ENCODE measurements around the gene SGCD. TPM values are rescaled to one million over a fixed set of nuclear protein-coding genes. Genes with fewer than 3 reads are reported as not detected.

Gene SGCD
- total RNA-seq (2022; extraction: Qiagen RNA extraction), result 4.1 to 5.3 TPM (median 4.9 TPM) in 5 replicates

DNA sequence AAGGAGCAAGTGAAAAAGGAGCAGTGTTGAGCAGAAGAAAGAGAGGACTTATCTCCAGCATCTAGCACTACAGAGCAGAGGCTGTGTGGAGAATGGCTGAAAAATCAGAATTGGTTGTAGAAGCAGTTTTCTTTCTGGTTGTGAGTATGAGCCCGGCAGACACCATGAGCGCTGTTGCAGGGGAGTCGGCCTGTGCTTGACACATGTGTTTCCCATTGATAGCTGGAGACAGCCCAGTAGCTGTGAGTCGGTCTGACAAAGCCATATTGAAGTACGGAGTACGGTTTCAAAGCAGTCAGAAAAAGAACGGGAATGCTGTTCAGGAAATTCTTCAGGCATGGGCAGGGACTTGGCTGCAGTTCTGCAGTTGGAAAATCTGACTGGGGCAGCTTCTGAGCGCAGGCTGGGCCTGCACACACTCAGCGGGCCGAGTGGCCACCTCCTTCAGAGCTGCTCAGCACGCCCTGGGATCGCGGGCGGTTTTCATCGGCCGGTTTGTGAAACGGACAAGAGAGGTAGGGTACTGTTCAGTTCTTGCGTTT, at the start of gene SGCD:
SGCD (plus strand) TSS at position 447 of the 542 bp plus-strand sequence.

